ENCODE data around the gene CEP44. TPM values are rescaled to one million over a fixed set of nuclear protein-coding genes. Genes with fewer than 3 reads are reported as not detected.

The CEP44 gene
- total and polyA plus RNA-seq, 2 of the 4 experiments (the other 2 are of a cell fraction) = 3.5 to 9.5 TPM

DNA sequence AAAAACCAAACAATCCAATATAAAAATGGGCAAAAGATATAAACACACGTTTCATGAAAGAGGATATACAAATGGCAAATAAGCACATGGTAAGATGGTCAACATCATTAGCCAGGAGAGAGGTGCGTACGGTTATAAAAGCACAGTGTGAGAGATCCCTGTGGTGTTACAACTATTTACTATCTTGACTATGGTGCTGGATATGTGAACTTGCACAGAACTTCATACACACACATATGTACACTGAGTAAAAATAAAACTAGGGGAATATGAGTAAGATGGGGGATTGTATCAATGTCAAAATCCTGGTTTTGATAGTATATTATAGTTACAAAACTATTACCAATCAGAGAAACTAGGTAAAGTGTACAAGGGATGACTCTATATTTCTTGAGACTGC, 8.6 kb upstream of the CEP44 start:
- ATAC-seq (ENCODE audit: low read depth) = no peak
- no peak overlapping the region for H2BK5ac ChIP-seq (ENCODE audit: low read depth, low read length, poor library complexity, severe bottlenecking)
- H3K4me3 ChIP-seq (ENCODE audit: insufficient read depth, low read depth, low read length) = no peak overlapping the region
- no peak for TF ChIP-seq FOS (IDR thresholded peaks at IDR 0.05; ENCODE audit: low read depth, low read length)
- no peak for TF ChIP-seq NFE2L2 (IDR thresholded peaks at IDR 0.05; ENCODE audit: low read depth, low read length)
- TF ChIP-seq BHLHE40 (IDR thresholded peaks at IDR 0.05; ENCODE audit: low read depth, low read length) = no peak
- TF ChIP-seq CEBPB (IDR thresholded peaks at IDR 0.05; ENCODE audit: low read depth, low read length) = no peak
- TF ChIP-seq SMC3 (IDR thresholded peaks at IDR 0.05; ENCODE audit: low read depth, low read length) = no peak
- TF ChIP-seq CTCF (conservative IDR thresholded peaks at IDR 0.05; ENCODE audit: low read depth, low read length) = no peak
- TF ChIP-seq RFX5 (IDR thresholded peaks at IDR 0.05; ENCODE audit: low read depth, low read length) = no peak
- no peak for TF ChIP-seq POLR2A (IDR thresholded peaks at IDR 0.05; ENCODE audit: low read depth, low read length)
- TF ChIP-seq CHD1 (IDR thresholded peaks at IDR 0.05; ENCODE audit: low read depth, low read length) = no peak
- TF ChIP-seq MAZ (IDR thresholded peaks at IDR 0.05; ENCODE audit: borderline replicate concordance, low read depth, low read length) = no peak
- no peak for TF ChIP-seq RAD21 (IDR thresholded peaks at IDR 0.05; ENCODE audit: low read length)
- TF ChIP-seq MAFK (IDR thresholded peaks at IDR 0.05; ENCODE audit: low read depth, low read length) = no peak
- no peak for TF ChIP-seq ELK1 (IDR thresholded peaks at IDR 0.05; ENCODE audit: borderline replicate concordance, low read depth, low read length)
- TF ChIP-seq MXI1 (IDR thresholded peaks at IDR 0.05; ENCODE audit: borderline replicate concordance, low read depth, low read length) = no peak
- no peak for TF ChIP-seq RCOR1 (IDR thresholded peaks at IDR 0.05; ENCODE audit: insufficient replicate concordance, low read length)
- no peak overlapping the region for H4K5ac ChIP-seq (ENCODE audit: low read depth, low read length)
- H3K9me3 ChIP-seq (ENCODE audit: control insufficient read depth, insufficient read depth, low read length) = no peaks in the 10 kb centered on the region
- no peak overlapping the region for H2BK20ac ChIP-seq (ENCODE audit: low read depth, low read length)
- no peaks in the 10 kb centered on the region for H3K9me1 ChIP-seq (ENCODE audit: insufficient read depth, low read length)
- no peak overlapping the region for H2AK5ac ChIP-seq (ENCODE audit: low read depth, low read length)
- POLR2A ChIA-PET (ENCODE audit: unreplicated experiment) = no interaction called here
- no peak overlapping the region for H3K56ac ChIP-seq (ENCODE audit: extremely low read depth, insufficient read depth, low read length)
- dilution Hi-C loops (cut with HindIII; ENCODE audit: low sequenced_read_pairs, unreplicated experiment) (no loop called here), in situ Hi-C loops (cut with MboI; ENCODE audit: low sequenced_read_pairs) (no loop called here), intact Hi-C loops (cut with micrococcal nuclease) (no loop called here)
- H2BK15ac ChIP-seq (ENCODE audit: low read depth, low read length) = no peak overlapping the region
- no peak overlapping the region for H3K27ac ChIP-seq (ENCODE audit: insufficient read depth, low read length)
- no CpG with 5 or more reads among the region's 3 CpGs for WGBS, 2 experiments (ENCODE audit: extremely low coverage in 2 of 2, insufficient read length in 1 of 2)
- no peak overlapping the region for H2AFZ ChIP-seq (replicated peaks; ENCODE audit: low read length, poor library complexity)
- DNase-seq = no peak
- no peak overlapping the region for H3K14ac ChIP-seq (replicated peaks; ENCODE audit: low read depth, low read length)
- H2AK9ac ChIP-seq (replicated peaks; ENCODE audit: low read depth, low read length, poor library complexity) = no peak overlapping the region
- H3K18ac ChIP-seq (ENCODE audit: low read depth, low read length) = no peak overlapping the region
- H4K8ac ChIP-seq (ENCODE audit: low read depth in 2 of 2, low read length in 2 of 2) = no peak overlapping the region
- no peak overlapping the region for H4K91ac ChIP-seq (ENCODE audit: insufficient read depth, low read depth, low read length)
- H3K4ac ChIP-seq (ENCODE audit: low read depth, low read length) = no peak overlapping the region
- no peak overlapping the region for H2BK120ac ChIP-seq (ENCODE audit: low read depth, low read length)
- H4K20me1 ChIP-seq (ENCODE audit: insufficient read depth, low read length) = no peaks in the 10 kb centered on the region
- no TSS peak for BruUV-seq (replicated peaks)
- H3K27me3 ChIP-seq (ENCODE audit: control insufficient read depth, insufficient read depth, low read length) = no peaks in the 10 kb centered on the region
- CTCF ChIA-PET = no interaction called here
- no peaks in the 10 kb centered on the region for H3K4me1 ChIP-seq (ENCODE audit: control insufficient read depth, insufficient read depth, low read length)
- peaks cover 7 to 14% of the 10 kb centered on the region in 2 experiments; a peak in 3 of 4 replicates for H3K79me1 ChIP-seq (ENCODE audit: low read depth in 1 of 2, low read length in 2 of 2)
- H3K23ac ChIP-seq (ENCODE audit: low read depth, low read length) = no peak overlapping the region
- no peak overlapping the region for H3K9ac ChIP-seq (ENCODE audit: low read depth, low read length)
- no peaks in the 10 kb centered on the region for H3K36me3 ChIP-seq (ENCODE audit: control insufficient read depth, insufficient read depth, low read length)
- H3K4me2 ChIP-seq (ENCODE audit: low read depth, low read length) = no peak overlapping the region
